ENCODE data around the gene HLA-DMA.
A peak's percentile ranks its signal among the peaks of the same experiment; 100 is the strongest.

Gene HLA-DMA

DNA sequence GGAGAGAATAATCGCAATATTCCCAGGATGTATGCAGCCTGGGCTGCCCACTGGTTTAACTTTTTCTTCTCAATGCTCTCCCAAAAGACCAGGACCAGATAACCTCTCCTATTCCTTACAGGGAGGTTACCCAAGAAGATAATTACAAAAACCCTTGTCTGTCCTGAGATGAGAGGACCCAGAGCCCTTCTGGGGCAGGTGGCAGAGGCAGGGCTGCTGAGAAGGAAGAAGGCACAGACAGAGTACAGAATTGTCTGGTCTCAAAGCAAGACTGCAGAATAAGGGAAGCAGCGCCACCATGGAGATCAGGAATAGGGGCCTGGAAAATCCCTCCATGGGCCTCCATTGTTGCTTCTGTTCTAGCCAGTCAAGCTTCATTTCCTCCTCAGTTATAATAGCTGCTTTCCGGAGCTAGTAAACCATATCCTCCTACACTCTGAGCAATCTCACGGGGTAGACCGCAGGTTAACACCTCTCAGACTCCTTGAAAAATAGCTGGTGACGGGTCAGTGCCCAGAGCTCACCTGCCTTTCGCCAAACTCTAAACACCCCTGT is 11.6 kb downstream of the HLA-DMA start:
- Histone ChIP-seq H3K4me3 (ENCODE audit: low read length) (peak overlapping the region; percentile 86), H2AFZ (ENCODE audit: low read depth, low read length) (no peak overlapping the region), H3K4me2 (ENCODE audit: low read length) (peak overlapping the region; percentile 87), H3K27ac (ENCODE audit: low read length) (peak overlapping the region; percentile 99), H3K4me1 (ENCODE audit: low read length) (peaks cover 59% of the 10 kb centered on the region), H3K79me2 (ENCODE audit: low read length) (peaks cover 30% of the 10 kb centered on the region), H4K20me1 (ENCODE audit: insufficient read depth, low read length) (no peaks in the 10 kb centered on the region), H3K9ac (ENCODE audit: low read length) (peak overlapping the region; percentile 82), H3K36me3 (replicated peaks; ENCODE audit: low read depth, low read length) (peaks cover 28% of the 10 kb centered on the region), H3K9me3 (ENCODE audit: insufficient read depth, low read length) (peaks cover 3% of the 10 kb centered on the region; the same call in 1 of the 2 replicates), H3K27me3 (ENCODE audit: low read depth, low read length) (no peaks in the 10 kb centered on the region)
- TF ChIP-seq, protein P1, sequence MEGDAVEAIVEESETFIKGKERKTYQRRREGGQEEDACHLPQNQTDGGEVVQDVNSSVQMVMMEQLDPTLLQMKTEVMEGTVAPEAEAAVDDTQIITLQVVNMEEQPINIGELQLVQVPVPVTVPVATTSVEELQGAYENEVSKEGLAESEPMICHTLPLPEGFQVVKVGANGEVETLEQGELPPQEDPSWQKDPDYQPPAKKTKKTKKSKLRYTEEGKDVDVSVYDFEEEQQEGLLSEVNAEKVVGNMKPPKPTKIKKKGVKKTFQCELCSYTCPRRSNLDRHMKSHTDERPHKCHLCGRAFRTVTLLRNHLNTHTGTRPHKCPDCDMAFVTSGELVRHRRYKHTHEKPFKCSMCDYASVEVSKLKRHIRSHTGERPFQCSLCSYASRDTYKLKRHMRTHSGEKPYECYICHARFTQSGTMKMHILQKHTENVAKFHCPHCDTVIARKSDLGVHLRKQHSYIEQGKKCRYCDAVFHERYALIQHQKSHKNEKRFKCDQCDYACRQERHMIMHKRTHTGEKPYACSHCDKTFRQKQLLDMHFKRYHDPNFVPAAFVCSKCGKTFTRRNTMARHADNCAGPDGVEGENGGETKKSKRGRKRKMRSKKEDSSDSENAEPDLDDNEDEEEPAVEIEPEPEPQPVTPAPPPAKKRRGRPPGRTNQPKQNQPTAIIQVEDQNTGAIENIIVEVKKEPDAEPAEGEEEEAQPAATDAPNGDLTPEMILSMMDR (IDR thresholded peaks at IDR 0.05; ENCODE audit: low read depth, low read length), result peak; percentile 17; the same call in 1 of the 2 replicates
- TF ChIP-seq EZH2phosphoT487 (IDR thresholded peaks at IDR 0.05; ENCODE audit: low read depth), result no peak

DNA sequence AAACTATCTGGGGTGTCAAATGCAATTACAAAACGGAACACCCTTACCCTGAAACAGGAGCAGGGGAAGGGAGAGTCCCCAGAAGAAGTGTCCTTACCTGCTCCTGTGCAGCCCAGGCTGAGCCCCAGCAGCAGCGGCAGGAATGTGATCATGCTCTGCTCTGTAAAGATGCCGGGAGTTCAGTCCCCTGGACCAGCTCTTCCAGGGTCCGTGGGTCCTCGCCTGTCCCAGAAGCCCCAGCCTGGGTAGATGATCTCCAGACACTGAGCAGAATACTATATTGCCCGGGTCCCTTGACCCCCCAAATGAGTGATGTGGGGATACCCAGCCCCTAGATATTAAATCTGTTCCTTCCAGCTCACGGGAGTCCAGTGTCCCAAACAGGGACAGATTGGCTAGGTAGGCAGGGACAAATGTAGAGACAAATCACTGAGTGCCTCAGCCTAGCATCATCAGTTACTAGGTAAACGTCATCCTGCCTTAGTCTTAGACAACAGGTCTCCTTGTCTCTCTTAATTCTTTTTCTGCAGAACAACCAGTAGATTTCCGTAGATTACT is 12.2 kb downstream of the HLA-DMA start, which contains the start of gene HLA-DMB:
Gene HLA-DMB, minus strand, starts transcription at position 373 of the 558 bp plus-strand sequence. Its CDS starts 221 bp downstream, at position 152.
- no peak for TF ChIP-seq EZH2phosphoT487 (IDR thresholded peaks at IDR 0.05; ENCODE audit: low read depth)
- TF ChIP-seq, protein P1 (IDR thresholded peaks at IDR 0.05; ENCODE audit: low read depth, low read length), result no peak
- Histone ChIP-seq H3K4me2 (ENCODE audit: low read length) (peak within 1 kb of the TSS; percentile 87), H2AFZ (ENCODE audit: low read depth, low read length) (no peak within 1 kb of the TSS)

DNA sequence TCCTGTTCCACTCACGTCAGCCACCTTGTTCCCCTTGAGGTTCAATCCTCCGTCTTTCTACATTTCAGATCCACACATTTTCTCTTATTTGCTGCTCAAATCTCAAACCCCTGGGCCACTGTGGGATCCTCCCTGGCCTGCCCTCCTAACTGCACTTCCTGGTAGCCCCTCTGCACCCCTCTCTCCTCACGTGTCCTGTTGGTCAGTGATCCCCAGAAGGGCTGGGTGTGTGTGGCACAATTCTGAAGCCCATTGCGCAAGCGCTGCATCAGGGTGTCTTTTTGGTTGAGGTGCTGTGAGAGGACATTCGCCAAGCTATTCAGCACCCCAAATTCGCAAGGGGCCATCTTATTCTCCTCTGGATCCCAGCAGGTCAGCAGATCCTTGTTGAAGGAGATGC is 14.4 kb downstream of the HLA-DMA start:
- Histone ChIP-seq H3K9ac (ENCODE audit: low read length) (no peak overlapping the region), H3K27ac (ENCODE audit: low read length) (no peak overlapping the region), H3K4me1 (ENCODE audit: low read length) (peaks cover 37% of the 10 kb centered on the region), H4K20me1 (ENCODE audit: insufficient read depth, low read length) (no peaks in the 10 kb centered on the region), H3K79me2 (ENCODE audit: low read length) (peaks cover 28% of the 10 kb centered on the region), H3K9me3 (ENCODE audit: insufficient read depth, low read length) (no peaks in the 10 kb centered on the region), H2AFZ (ENCODE audit: low read depth, low read length) (no peak overlapping the region), H3K36me3 (replicated peaks; ENCODE audit: low read depth, low read length) (peaks cover 43% of the 10 kb centered on the region), H3K27me3 (ENCODE audit: low read depth, low read length) (no peaks in the 10 kb centered on the region), H3K4me2 (ENCODE audit: low read length) (no peak overlapping the region), H3K4me3 (ENCODE audit: low read length) (no peak overlapping the region)
- TF ChIP-seq EZH2phosphoT487 (IDR thresholded peaks at IDR 0.05; ENCODE audit: low read depth), result no peak
- TF ChIP-seq, protein P1 (IDR thresholded peaks at IDR 0.05; ENCODE audit: low read depth, low read length), result no peak

More for the DNA sequence above, 12.2 kb downstream of the HLA-DMA start, which contains the start of gene HLA-DMB:
- H3K4me1 ChIP-seq (ENCODE audit: low read length), result peaks cover 55% of the 10 kb centered on the region
- no peaks in the 10 kb centered on the region for H3K27me3 ChIP-seq (ENCODE audit: low read depth, low read length)
- H4K20me1 ChIP-seq (ENCODE audit: insufficient read depth, low read length), result no peaks in the 10 kb centered on the region
- peak within 1 kb of the TSS; percentile 99 for H3K27ac ChIP-seq (ENCODE audit: low read length)
- H3K9me3 ChIP-seq (ENCODE audit: insufficient read depth, low read length), result no peaks in the 10 kb centered on the region
- peaks cover 28% of the 10 kb centered on the region for H3K79me2 ChIP-seq (ENCODE audit: low read length)
- H3K9ac ChIP-seq (ENCODE audit: low read length), result peak within 1 kb of the TSS; percentile 82
- H3K36me3 ChIP-seq (replicated peaks; ENCODE audit: low read depth, low read length), result peaks cover 30% of the 10 kb centered on the region
- peak within 1 kb of the TSS; percentile 86 for H3K4me3 ChIP-seq (ENCODE audit: low read length)

DNA sequence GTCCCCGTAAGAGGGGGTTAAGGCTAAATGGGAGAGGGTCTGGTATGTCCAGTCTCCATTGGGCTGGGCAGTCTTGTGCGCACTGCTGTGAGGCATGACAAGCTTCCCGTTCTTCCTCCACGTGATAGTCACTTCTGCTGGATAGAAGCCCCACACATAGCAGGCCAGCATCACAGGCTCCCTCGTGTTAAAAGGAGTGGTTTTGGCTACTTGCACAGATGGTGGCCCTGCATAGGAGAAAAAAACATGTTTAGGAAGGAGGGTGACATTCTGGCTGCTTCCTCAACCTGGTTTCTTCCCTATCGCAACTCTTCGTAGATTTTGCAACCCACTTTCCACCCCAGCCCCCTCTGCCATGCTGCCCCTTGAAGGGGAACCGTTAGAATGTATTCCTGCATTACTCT is 15.7 kb downstream of the HLA-DMA start:
- Histone ChIP-seq H3K9ac (ENCODE audit: low read length) (no peak overlapping the region), H2AFZ (ENCODE audit: low read depth, low read length) (no peak overlapping the region), H3K36me3 (replicated peaks; ENCODE audit: low read depth, low read length) (peaks cover 43% of the 10 kb centered on the region), H3K4me2 (ENCODE audit: low read length) (no peak overlapping the region), H3K79me2 (ENCODE audit: low read length) (peaks cover 19% of the 10 kb centered on the region), H4K20me1 (ENCODE audit: insufficient read depth, low read length) (no peaks in the 10 kb centered on the region), H3K27me3 (ENCODE audit: low read depth, low read length) (no peaks in the 10 kb centered on the region), H3K27ac (ENCODE audit: low read length) (no peak overlapping the region), H3K4me1 (ENCODE audit: low read length) (peaks cover 25% of the 10 kb centered on the region), H3K9me3 (ENCODE audit: insufficient read depth, low read length) (no peaks in the 10 kb centered on the region), H3K4me3 (ENCODE audit: low read length) (no peak overlapping the region)
- TF ChIP-seq EZH2phosphoT487 (IDR thresholded peaks at IDR 0.05; ENCODE audit: low read depth), result no peak
- TF ChIP-seq, protein P1 (IDR thresholded peaks at IDR 0.05; ENCODE audit: low read depth, low read length), result no peak
